ENCODE results near the gene CHAF1B.

The CHAF1B gene

GRCh38 chr21:36437745-36438128 lies 52.5 kb downstream of the CHAF1B start:
- ChIA-PET CTCF (no interaction called here), POLR2A (interaction anchor here (0.7 kb wide), 1 partner anchor 16 kb away, joined by 3 read pairs; no protein-coding TSS in a partner anchor)
- no peak for TF ChIP-seq ZNF670 (tag by site-specific recombination; IDR thresholded peaks at IDR 0.05; ENCODE audit: low read depth)
- TF ChIP-seq, protein P1, sequence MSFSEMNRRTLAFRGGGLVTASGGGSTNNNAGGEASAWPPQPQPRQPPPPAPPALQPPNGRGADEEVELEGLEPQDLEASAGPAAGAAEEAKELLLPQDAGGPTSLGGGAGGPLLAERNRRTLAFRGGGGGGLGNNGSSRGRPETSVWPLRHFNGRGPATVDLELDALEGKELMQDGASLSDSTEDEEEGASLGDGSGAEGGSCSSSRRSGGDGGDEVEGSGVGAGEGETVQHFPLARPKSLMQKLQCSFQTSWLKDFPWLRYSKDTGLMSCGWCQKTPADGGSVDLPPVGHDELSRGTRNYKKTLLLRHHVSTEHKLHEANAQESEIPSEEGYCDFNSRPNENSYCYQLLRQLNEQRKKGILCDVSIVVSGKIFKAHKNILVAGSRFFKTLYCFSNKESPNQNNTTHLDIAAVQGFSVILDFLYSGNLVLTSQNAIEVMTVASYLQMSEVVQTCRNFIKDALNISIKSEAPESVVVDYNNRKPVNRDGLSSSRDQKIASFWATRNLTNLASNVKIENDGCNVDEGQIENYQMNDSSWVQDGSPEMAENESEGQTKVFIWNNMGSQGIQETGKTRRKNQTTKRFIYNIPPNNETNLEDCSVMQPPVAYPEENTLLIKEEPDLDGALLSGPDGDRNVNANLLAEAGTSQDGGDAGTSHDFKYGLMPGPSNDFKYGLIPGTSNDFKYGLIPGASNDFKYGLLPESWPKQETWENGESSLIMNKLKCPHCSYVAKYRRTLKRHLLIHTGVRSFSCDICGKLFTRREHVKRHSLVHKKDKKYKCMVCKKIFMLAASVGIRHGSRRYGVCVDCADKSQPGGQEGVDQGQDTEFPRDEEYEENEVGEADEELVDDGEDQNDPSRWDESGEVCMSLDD (tag by site-specific recombination; IDR thresholded peaks at IDR 0.05), result no peak
- TF ChIP-seq SP2 (tag by site-specific recombination; IDR thresholded peaks at IDR 0.05), result no peak
- TF ChIP-seq ZNF16 (tag by site-specific recombination; IDR thresholded peaks at IDR 0.05; ENCODE audit: low read depth), result no peak
- no peak for TF ChIP-seq ZNF585B (tag by site-specific recombination; IDR thresholded peaks at IDR 0.05)
- TF ChIP-seq, protein P2, sequence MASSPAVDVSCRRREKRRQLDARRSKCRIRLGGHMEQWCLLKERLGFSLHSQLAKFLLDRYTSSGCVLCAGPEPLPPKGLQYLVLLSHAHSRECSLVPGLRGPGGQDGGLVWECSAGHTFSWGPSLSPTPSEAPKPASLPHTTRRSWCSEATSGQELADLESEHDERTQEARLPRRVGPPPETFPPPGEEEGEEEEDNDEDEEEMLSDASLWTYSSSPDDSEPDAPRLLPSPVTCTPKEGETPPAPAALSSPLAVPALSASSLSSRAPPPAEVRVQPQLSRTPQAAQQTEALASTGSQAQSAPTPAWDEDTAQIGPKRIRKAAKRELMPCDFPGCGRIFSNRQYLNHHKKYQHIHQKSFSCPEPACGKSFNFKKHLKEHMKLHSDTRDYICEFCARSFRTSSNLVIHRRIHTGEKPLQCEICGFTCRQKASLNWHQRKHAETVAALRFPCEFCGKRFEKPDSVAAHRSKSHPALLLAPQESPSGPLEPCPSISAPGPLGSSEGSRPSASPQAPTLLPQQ (tag by site-specific recombination; IDR thresholded peaks at IDR 0.05), result no peak
- TF ChIP-seq ZNF341 (tag by site-specific recombination; IDR thresholded peaks at IDR 0.05; ENCODE audit: low read depth), result no peak
- no peak for TF ChIP-seq ZFHX2 (tag by site-specific recombination; conservative IDR thresholded peaks at IDR 0.05)
- TF ChIP-seq, protein P3, sequence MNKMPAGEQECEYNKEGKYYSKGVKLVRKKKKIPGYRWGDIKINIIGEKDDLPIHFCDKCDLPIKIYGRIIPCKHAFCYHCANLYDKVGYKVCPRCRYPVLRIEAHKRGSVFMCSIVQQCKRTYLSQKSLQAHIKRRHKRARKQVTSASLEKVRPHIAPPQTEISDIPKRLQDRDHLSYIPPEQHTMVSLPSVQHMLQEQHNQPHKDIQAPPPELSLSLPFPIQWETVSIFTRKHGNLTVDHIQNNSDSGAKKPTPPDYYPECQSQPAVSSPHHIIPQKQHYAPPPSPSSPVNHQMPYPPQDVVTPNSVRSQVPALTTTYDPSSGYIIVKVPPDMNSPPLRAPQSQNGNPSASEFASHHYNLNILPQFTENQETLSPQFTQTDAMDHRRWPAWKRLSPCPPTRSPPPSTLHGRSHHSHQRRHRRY (tag by site-specific recombination; IDR thresholded peaks at IDR 0.05), result no peak
- no peak for TF ChIP-seq ZSCAN18 (tag by site-specific recombination; IDR thresholded peaks at IDR 0.05)
- TF ChIP-seq ZNF707 (tag by site-specific recombination; IDR thresholded peaks at IDR 0.05), result no peak
- no peak overlapping the region for H3K4me3 ChIP-seq (ENCODE audit: low read depth, low read length)
- H3K27ac ChIP-seq (ENCODE audit: extremely low read depth, low read depth, low read length), result no peak overlapping the region
- H3K9me3 ChIP-seq (ENCODE audit: control insufficient read depth, insufficient read depth, low read depth, low read length), result no peaks in the 10 kb centered on the region
- no peaks in the 10 kb centered on the region for H3K4me1 ChIP-seq (ENCODE audit: control insufficient read depth, insufficient read depth, low read length)
- no peaks in the 10 kb centered on the region for H3K36me3 ChIP-seq (ENCODE audit: control insufficient read depth in 2 of 2, insufficient read depth in 1 of 2, low read length in 2 of 2)

DNA sequence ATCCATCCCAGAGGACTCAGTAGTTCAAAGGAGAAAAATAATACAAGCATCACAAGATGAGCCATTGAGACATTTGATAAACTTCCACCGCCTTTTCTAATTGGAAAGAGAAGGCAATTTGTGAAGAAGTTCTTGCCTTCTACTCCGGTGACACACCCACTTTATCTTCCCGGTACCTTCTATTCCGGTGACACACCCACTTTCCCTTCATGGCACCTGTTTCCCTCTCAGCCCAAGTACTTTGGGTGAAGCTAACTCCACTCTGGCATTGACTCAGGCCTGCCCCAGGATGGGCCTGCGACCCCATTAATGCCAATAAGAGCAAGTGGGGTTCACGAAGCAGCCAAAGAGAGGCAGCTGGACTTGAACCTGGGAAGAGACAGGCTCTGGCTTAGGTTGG lies 56.5 kb downstream of the CHAF1B start:
- TF ChIP-seq SCRT2 (tag by site-specific recombination; IDR thresholded peaks at IDR 0.05) (no peak), ZBTB21 (tag by site-specific recombination; IDR thresholded peaks at IDR 0.05) (no peak), ZNF600 (tag by site-specific recombination; IDR thresholded peaks at IDR 0.05) (no peak), KLF10 (tag by site-specific recombination; IDR thresholded peaks at IDR 0.05) (peak; percentile 55), KLF9 (tag by site-specific recombination; IDR thresholded peaks at IDR 0.05; ENCODE audit: low read depth) (peak; percentile 82), KLF1 (tag by site-specific recombination; IDR thresholded peaks at IDR 0.05) (no peak), ZNF248 (tag by site-specific recombination; IDR thresholded peaks at IDR 0.05) (no peak), SCRT1 (tag by site-specific recombination; IDR thresholded peaks at IDR 0.05; ENCODE audit: borderline replicate concordance) (no peak), ZNF544 (tag by site-specific recombination; IDR thresholded peaks at IDR 0.05) (no peak)
- H3K36me3 ChIP-seq (ENCODE audit: control insufficient read depth in 2 of 2, insufficient read depth in 1 of 2, low read length in 2 of 2), result no peaks in the 10 kb centered on the region
- H3K27ac ChIP-seq (ENCODE audit: extremely low read depth, low read depth, low read length), result no peak overlapping the region
- H3K4me1 ChIP-seq (ENCODE audit: control insufficient read depth, insufficient read depth, low read length), result no peaks in the 10 kb centered on the region
- no peaks in the 10 kb centered on the region for H3K9me3 ChIP-seq (ENCODE audit: control insufficient read depth, insufficient read depth, low read depth, low read length)
- H3K4me3 ChIP-seq (ENCODE audit: low read depth, low read length), result no peak overlapping the region
- ChIA-PET POLR2A (no interaction called here), CTCF (interaction anchor here (0.6 to 1.1 kb wide), 2 partner anchors 11 to 408 kb away, joined by 3 read pairs; no protein-coding TSS in a partner anchor)
